ENCODE measurements around the gene NR1I2. TPM values are rescaled to one million over a fixed set of nuclear protein-coding genes. Genes with fewer than 3 reads are reported as not detected.

NR1I2 gene
- total RNA-seq, 2 experiments from 2014 or later, result 0.28 to 0.33 TPM

- POLR2A ChIA-PET, result interaction anchor here (0.7 kb wide), 1 partner anchor 53 kb away, joined by 3 read pairs; no protein-coding TSS in a partner anchor
- H3K27ac Mint-ChIP-seq, result no peak overlapping the region
- ATAC-seq (ENCODE audit: low read depth), result no peak
- peaks cover 15% of the 10 kb centered on the region for H3K9me3 Mint-ChIP-seq
- H3K4me1 Mint-ChIP-seq, result peaks cover 3% of the 10 kb centered on the region
- H3K27me3 Mint-ChIP-seq, result no peaks in the 10 kb centered on the region
- peaks cover 66% of the 10 kb centered on the region for H3K36me3 Mint-ChIP-seq
- no peak for DNase-seq
- no peak overlapping the region for H3K4me3 Mint-ChIP-seq
Measured at GRCh38 chr3:119858957-119859356, 77.1 kb downstream of the NR1I2 start.

GRCh38 chr3:119859728-119860127, 77.8 kb downstream of the NR1I2 start:
- Mint-ChIP-seq H3K4me3 (no peak overlapping the region), H3K4me1 (peaks cover 3% of the 10 kb centered on the region), H3K36me3 (peaks cover 65% of the 10 kb centered on the region), H3K9me3 (peaks cover 13% of the 10 kb centered on the region), H3K27ac (no peak overlapping the region), H3K27me3 (no peaks in the 10 kb centered on the region)
- ATAC-seq (ENCODE audit: low read depth) (no peak), DNase-seq (no peak)
- POLR2A ChIA-PET, result no interaction called here

- POLR2A ChIA-PET, result no interaction called here
Measured at GRCh38 chr3:119861681-119862080, 79.8 kb downstream of the NR1I2 start.

GRCh38 chr3:119862616-119863015, 80.7 kb downstream of the NR1I2 start:
- H3K27ac Mint-ChIP-seq, result no peak overlapping the region
- H3K36me3 Mint-ChIP-seq, result peaks cover 47% of the 10 kb centered on the region

More at GRCh38 chr3:119861681-119862080, 79.8 kb downstream of the NR1I2 start:
- no peak for DNase-seq
- Mint-ChIP-seq H3K4me3 (no peak overlapping the region), H3K27me3 (no peaks in the 10 kb centered on the region), H3K4me1 (peaks cover 3% of the 10 kb centered on the region), H3K36me3 (peaks cover 53% of the 10 kb centered on the region), H3K27ac (no peak overlapping the region), H3K9me3 (peaks cover 7% of the 10 kb centered on the region)
- no peak for ATAC-seq (ENCODE audit: low read depth)

GRCh38 chr3:119864476-119864875, 82.6 kb downstream of the NR1I2 start:
- DNase-seq, result no peak
- Mint-ChIP-seq H3K27ac (no peak overlapping the region), H3K4me1 (peaks cover 7% of the 10 kb centered on the region), H3K4me3 (no peak overlapping the region), H3K9me3 (peaks cover 3% of the 10 kb centered on the region), H3K27me3 (no peaks in the 10 kb centered on the region), H3K36me3 (peaks cover 40% of the 10 kb centered on the region)
- ATAC-seq (ENCODE audit: low read depth), result no peak
- POLR2A ChIA-PET, result no interaction called here

More at GRCh38 chr3:119862616-119863015, 80.7 kb downstream of the NR1I2 start:
- H3K9me3 Mint-ChIP-seq, result peaks cover 7% of the 10 kb centered on the region
- POLR2A ChIA-PET, result no interaction called here
- no peak for DNase-seq
- no peak overlapping the region for H3K4me3 Mint-ChIP-seq
- H3K4me1 Mint-ChIP-seq, result peaks cover 3% of the 10 kb centered on the region
- H3K27me3 Mint-ChIP-seq, result no peaks in the 10 kb centered on the region
- ATAC-seq (ENCODE audit: low read depth), result no peak

Other genes starting within 250 kb of the NR1I2 start
- 10 to 100 TPM; 11.6 to 15.2 TPM for gene CD80, start 222.5 kb upstream of the NR1I2 start, total RNA-seq
- 1 to 10 TPM; 4.5 to 5.9 TPM for gene ADPRH, start 202.6 kb upstream of the NR1I2 start, total RNA-seq
- gene PLA1A, start 184.2 kb upstream of the NR1I2 start, total RNA-seq, result under 1 TPM in 1 of 2 experiments, not detected in 1; 0.19 TPM
- gene POPDC2, start 121.5 kb upstream of the NR1I2 start, total RNA-seq, result 1 to 10 TPM; 3.4 to 4.5 TPM
- gene COX17, start 104.7 kb upstream of the NR1I2 start, total RNA-seq, result 10 to 100 TPM; 55.7 to 59.9 TPM
- gene CFAP91, start 79.1 kb upstream of the NR1I2 start, total RNA-seq, result under 1 TPM; 0.11 to 0.94 TPM

Measured in activated naive CD8-positive, alpha-beta T cell treated with anti-CD3 and anti-CD28 coated beads, Interleukin-2, amount 10 ng/mL, durations not matched to agents 7 days and 5 days (primary cell).